Measurements from ENCODE around the gene COIL. TPM values are rescaled to one million over a fixed set of nuclear protein-coding genes. Genes with fewer than 3 reads are reported as not detected.

COIL gene
- polyA plus RNA-seq, 3 donors, result 3.0 to 6.6 (median 5.3) TPM

- H3K4me2 ChIP-seq (replicated peaks; ENCODE audit: extremely low read depth, low read length, poor library complexity, severe bottlenecking), result no peak overlapping the region
- H3K9me3 ChIP-seq (replicated peaks in 1 of 2; ENCODE audit: control insufficient read depth in 1 of 2, insufficient read depth in 1 of 2, low read length in 2 of 2), result peaks cover 0 to 8% of the 10 kb centered on the region in 2 donors
- peaks cover 36 to 63% of the 10 kb centered on the region in 2 donors for H3K36me3 Mint-ChIP-seq
- H3K9me3 Mint-ChIP-seq, result peaks cover 0 to 17% (median 12%) of the 10 kb centered on the region in 7 donors
- no peaks in the 10 kb centered on the region for H3K4me1 ChIP-seq (ENCODE audit: control insufficient read depth in 1 of 2, insufficient read depth in 2 of 2, low read length in 2 of 2)
- H3K27me3 Mint-ChIP-seq (ENCODE audit: low read depth in 3 of 3), result peaks cover 0 to 3% (median 0%) of the 10 kb centered on the region in 3 donors
- no peak overlapping the region for H3K4me3 Mint-ChIP-seq
- no peak overlapping the region for H3K27ac ChIP-seq (ENCODE audit: low read depth in 1 of 2, low read length in 2 of 2)
- no peak overlapping the region for H3K4me3 ChIP-seq (replicated peaks in 1 of 3; ENCODE audit: low read depth in 2 of 3, low read length in 3 of 3)
- DNase-seq, result no peak
- 95% methylated on average over 2 of the region's 3 CpGs for WGBS (ENCODE audit: insufficient coverage)
- H3K36me3 ChIP-seq (replicated peaks in 1 of 2; ENCODE audit: control insufficient read depth in 1 of 2, insufficient read depth in 2 of 2, low read length in 2 of 2), result peaks cover 25 to 56% of the 10 kb centered on the region in 2 donors
- no peak overlapping the region for H3K27ac Mint-ChIP-seq
- H3K4me1 Mint-ChIP-seq, result peaks cover 2% of the 10 kb centered on the region
- no peak overlapping the region for H2AFZ ChIP-seq (ENCODE audit: insufficient read depth, low read depth, low read length, poor library complexity, severe bottlenecking)
- no peaks in the 10 kb centered on the region for H3K79me2 ChIP-seq (ENCODE audit: insufficient read depth, low read length)
- no peaks in the 10 kb centered on the region for H3K27me3 ChIP-seq (ENCODE audit: control insufficient read depth in 2 of 2, insufficient read depth in 2 of 2, low read length in 2 of 2)
- no peak for TF ChIP-seq CTCF (IDR thresholded peaks at IDR 0.05)
- peaks cover 7% of the 10 kb centered on the region for H4K20me1 ChIP-seq (ENCODE audit: insufficient read depth, low read length)
- intact Hi-C loops (cut with micrococcal nuclease), result loop anchor here in 1 of 2 donors (5.0 kb wide), 1 partner anchor 33 kb away; no protein-coding TSS in a partner anchor
- no peak overlapping the region for H3K9ac ChIP-seq (ENCODE audit: insufficient read depth, low read length, poor library complexity, severe bottlenecking)
Observed at GRCh38 chr17:56935461-56935860, 25.4 kb downstream of the COIL start.

- H3K4me2 ChIP-seq (replicated peaks; ENCODE audit: extremely low read depth, low read length, poor library complexity, severe bottlenecking), result no peak overlapping the region
Observed at GRCh38 chr17:56934280-56934679, 26.6 kb downstream of the COIL start.

More at GRCh38 chr17:56934280-56934679, 26.6 kb downstream of the COIL start:
- H3K4me3 ChIP-seq (replicated peaks in 1 of 3; ENCODE audit: low read depth in 2 of 3, low read length in 3 of 3), result no peak overlapping the region
- Mint-ChIP-seq H3K4me1 (no peaks in the 10 kb centered on the region), H3K27ac (no peak overlapping the region), H3K4me3 (no peak overlapping the region), H3K27me3 (ENCODE audit: low read depth in 3 of 3) (peaks cover 0 to 3% (median 0%) of the 10 kb centered on the region in 3 donors), H3K36me3 (peaks cover 35 to 58% of the 10 kb centered on the region in 2 donors), H3K9me3 (peaks cover 2 to 22% (median 19%) of the 10 kb centered on the region in 7 donors)
- intact Hi-C loops (cut with micrococcal nuclease), result no loop called here
- H3K9ac ChIP-seq (ENCODE audit: insufficient read depth, low read length, poor library complexity, severe bottlenecking), result no peak overlapping the region
- H3K9me3 ChIP-seq (replicated peaks in 1 of 2; ENCODE audit: control insufficient read depth in 1 of 2, insufficient read depth in 1 of 2, low read length in 2 of 2), result peaks cover 0 to 19% of the 10 kb centered on the region in 2 donors
- peaks cover 25 to 51% of the 10 kb centered on the region in 2 donors for H3K36me3 ChIP-seq (replicated peaks in 1 of 2; ENCODE audit: control insufficient read depth in 1 of 2, insufficient read depth in 2 of 2, low read length in 2 of 2)
- TF ChIP-seq CTCF (IDR thresholded peaks at IDR 0.05), result no peak
- no peak overlapping the region for H3K27ac ChIP-seq (ENCODE audit: low read depth in 1 of 2, low read length in 2 of 2)
- H3K79me2 ChIP-seq (ENCODE audit: insufficient read depth, low read length), result no peaks in the 10 kb centered on the region
- no peak for DNase-seq
- H3K27me3 ChIP-seq (ENCODE audit: control insufficient read depth in 2 of 2, insufficient read depth in 2 of 2, low read length in 2 of 2), result no peaks in the 10 kb centered on the region
- no CpG with 5 or more reads among the region's 4 CpGs for WGBS (ENCODE audit: insufficient coverage)
- H2AFZ ChIP-seq (ENCODE audit: insufficient read depth, low read depth, low read length, poor library complexity, severe bottlenecking), result no peak overlapping the region
- no peaks in the 10 kb centered on the region for H3K4me1 ChIP-seq (ENCODE audit: control insufficient read depth in 1 of 2, insufficient read depth in 2 of 2, low read length in 2 of 2)
- no peaks in the 10 kb centered on the region for H4K20me1 ChIP-seq (ENCODE audit: insufficient read depth, low read length)
